ENCODE measurements around the gene FBXL15. TPM values are rescaled to one million over a fixed set of nuclear protein-coding genes. Genes with fewer than 3 reads are reported as not detected.
A peak's percentile ranks its signal among the peaks of the same experiment; 100 is the strongest.

FBXL15 gene
- total and polyA plus RNA-seq, 7 donors, result 7.9 to 14.8 (median 10.8) TPM

DNA sequence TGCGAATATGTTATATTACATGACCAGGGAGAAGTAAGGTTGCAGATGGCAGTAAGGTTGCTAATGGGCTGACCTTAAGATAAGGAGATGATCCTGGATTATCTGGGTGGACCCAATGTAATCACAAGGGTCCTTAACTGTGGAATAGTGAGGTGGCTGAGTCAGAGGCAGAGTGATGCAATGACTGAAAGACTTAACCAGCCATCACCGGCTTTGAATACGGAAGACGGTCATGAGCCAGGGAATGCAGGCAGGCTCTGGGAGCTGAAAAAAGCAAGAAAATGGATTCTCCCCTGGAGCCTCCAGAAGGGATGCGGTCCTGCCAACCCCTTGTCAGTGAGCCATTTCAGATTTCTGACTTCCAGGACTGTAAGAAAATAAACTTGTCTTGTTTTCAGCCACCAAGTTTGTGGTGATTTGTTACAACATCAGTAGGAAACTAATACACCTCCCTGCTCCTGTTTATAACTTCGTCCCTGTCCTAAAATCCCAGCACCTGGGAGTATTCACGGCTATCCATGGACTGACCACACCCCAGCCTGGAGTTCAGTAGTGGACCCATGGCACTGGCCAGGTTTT lies 35.3 kb downstream of the FBXL15 start:
- whole genome bisulfite sequencing, 3 donors, result 71 to 87% (median 72%) methylated on average over 7 of the region's 7 CpGs
- no peaks in the 10 kb centered on the region for H3K9me3 ChIP-seq
- TF ChIP-seq, protein P1, sequence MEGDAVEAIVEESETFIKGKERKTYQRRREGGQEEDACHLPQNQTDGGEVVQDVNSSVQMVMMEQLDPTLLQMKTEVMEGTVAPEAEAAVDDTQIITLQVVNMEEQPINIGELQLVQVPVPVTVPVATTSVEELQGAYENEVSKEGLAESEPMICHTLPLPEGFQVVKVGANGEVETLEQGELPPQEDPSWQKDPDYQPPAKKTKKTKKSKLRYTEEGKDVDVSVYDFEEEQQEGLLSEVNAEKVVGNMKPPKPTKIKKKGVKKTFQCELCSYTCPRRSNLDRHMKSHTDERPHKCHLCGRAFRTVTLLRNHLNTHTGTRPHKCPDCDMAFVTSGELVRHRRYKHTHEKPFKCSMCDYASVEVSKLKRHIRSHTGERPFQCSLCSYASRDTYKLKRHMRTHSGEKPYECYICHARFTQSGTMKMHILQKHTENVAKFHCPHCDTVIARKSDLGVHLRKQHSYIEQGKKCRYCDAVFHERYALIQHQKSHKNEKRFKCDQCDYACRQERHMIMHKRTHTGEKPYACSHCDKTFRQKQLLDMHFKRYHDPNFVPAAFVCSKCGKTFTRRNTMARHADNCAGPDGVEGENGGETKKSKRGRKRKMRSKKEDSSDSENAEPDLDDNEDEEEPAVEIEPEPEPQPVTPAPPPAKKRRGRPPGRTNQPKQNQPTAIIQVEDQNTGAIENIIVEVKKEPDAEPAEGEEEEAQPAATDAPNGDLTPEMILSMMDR (IDR thresholded peaks at IDR 0.05), result no peak
- no peaks in the 10 kb centered on the region for H3K27me3 ChIP-seq (ENCODE audit: insufficient read depth in 3 of 3, low read length in 2 of 3)
- ATAC-seq (no peak), DNase-seq (no peak)
- H3K4me1 ChIP-seq, result peaks cover 26% of the 10 kb centered on the region
- intact Hi-C loops (cut with DNase I), result no loop called here
- no peak overlapping the region for H3K27ac ChIP-seq
- no peak overlapping the region for H3K4me3 ChIP-seq
- H3K36me3 ChIP-seq (ENCODE audit: insufficient read depth in 1 of 2, low read depth in 1 of 2), result no peaks in the 10 kb centered on the region

DNA sequence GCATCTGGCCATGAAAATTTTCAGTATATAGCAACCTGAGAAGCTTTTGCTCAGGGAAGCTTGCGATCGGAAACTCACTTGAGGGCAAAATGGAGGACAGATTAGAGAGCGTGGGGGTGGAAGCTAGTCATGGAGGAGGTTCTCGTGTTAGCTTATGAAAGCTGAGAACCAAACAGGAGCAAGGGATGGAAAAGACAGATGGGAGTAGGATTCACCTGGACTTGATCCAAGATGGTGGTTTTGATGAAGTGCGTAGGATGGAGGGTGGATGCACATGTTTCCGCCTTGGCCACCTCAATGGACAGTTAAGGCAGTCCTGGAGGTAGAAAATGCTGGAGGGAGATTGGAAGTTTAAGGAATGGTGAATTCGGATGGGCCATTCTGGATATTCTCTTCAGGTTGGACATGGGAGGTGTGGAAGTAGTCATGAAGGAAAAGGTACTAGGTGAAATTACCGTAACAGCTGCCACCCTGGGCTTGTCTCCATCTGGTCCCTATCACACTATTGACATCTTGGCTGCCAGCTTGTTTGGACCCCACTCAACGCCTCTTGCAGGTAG lies 37.0 kb downstream of the FBXL15 start:
- Histone ChIP-seq H3K4me3 (no peak overlapping the region), H3K27ac (no peak overlapping the region), H3K4me1 (peaks cover 27% of the 10 kb centered on the region), H3K27me3 (ENCODE audit: insufficient read depth in 3 of 3, low read length in 2 of 3) (no peaks in the 10 kb centered on the region), H3K9me3 (no peaks in the 10 kb centered on the region), H3K36me3 (ENCODE audit: insufficient read depth in 1 of 2, low read depth in 1 of 2) (no peaks in the 10 kb centered on the region)
- DNase-seq, result no peak
- 81 to 83% (median 82%) methylated on average over 9 of the region's 9 CpGs for WGBS, 3 donors
- ATAC-seq, result no peak
- TF ChIP-seq, protein P1 (IDR thresholded peaks at IDR 0.05), result no peak
- intact Hi-C loops (cut with DNase I), result no loop called here

DNA sequence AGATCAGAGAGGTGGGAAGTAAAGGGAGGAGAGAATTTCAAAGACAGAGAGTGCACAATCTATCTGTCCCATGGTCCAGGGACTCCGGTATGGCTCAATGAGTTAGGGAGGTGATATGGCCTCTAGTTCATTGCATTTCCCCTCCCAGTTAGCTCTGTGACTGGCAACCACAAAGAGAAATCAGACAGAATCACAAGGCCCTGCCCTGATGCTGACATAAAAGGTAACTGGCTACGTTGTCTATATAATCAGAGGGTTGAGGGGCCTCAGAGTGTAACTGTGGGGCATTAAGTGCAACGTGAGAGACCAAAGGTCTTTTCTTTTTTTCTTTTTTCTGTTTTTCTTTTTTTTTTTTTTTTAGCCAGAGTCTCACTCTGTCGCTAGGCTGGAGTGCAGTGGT lies 38.0 kb downstream of the FBXL15 start:
- no peak for ATAC-seq
- Histone ChIP-seq H3K27me3 (ENCODE audit: insufficient read depth in 3 of 3, low read length in 2 of 3) (no peaks in the 10 kb centered on the region), H3K36me3 (ENCODE audit: insufficient read depth in 1 of 2, low read depth in 1 of 2) (no peaks in the 10 kb centered on the region), H3K9me3 (no peaks in the 10 kb centered on the region), H3K4me3 (no peak overlapping the region), H3K4me1 (peaks cover 20% of the 10 kb centered on the region), H3K27ac (no peak overlapping the region)
- 77% methylated on average over 4 of the region's 4 CpGs for WGBS, 3 donors
- intact Hi-C loops (cut with DNase I), result no loop called here
- TF ChIP-seq, protein P1 (IDR thresholded peaks at IDR 0.05), result no peak
- no peak for DNase-seq

DNA sequence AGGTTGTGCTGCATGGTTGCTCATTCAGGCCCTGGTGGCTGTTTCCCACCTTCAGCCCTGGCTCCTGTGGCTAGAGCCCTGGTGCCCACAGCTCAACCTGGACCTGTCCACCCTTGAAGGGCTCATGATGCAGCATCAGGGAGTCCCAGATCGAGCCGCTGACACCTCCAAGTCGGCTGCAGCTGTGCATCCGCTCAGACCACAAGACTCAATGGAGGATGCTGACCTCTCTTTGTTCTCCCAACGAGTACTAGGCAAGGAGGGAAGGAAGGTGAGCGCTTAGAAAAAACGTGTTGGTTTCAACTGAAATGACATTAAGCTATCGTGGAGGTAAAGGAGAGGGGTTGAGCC lies 40.2 kb downstream of the FBXL15 start:
- Histone ChIP-seq H3K9me3 (no peaks in the 10 kb centered on the region), H3K27me3 (ENCODE audit: insufficient read depth in 3 of 3, low read length in 2 of 3) (no peaks in the 10 kb centered on the region), H3K4me3 (peak overlapping the region; percentile 67), H3K27ac (peak overlapping the region; percentile 1), H3K4me1 (peaks cover 16% of the 10 kb centered on the region), H3K36me3 (ENCODE audit: insufficient read depth in 1 of 2, low read depth in 1 of 2) (no peaks in the 10 kb centered on the region)
- WGBS, 3 donors, result 19 to 27% (median 23%) methylated on average over 8 of the region's 8 CpGs
- TF ChIP-seq, protein P1 (IDR thresholded peaks at IDR 0.05), result no peak
- no peak for DNase-seq
- peak; percentile 1 to 39 (median 13) for ATAC-seq
- intact Hi-C loops (cut with DNase I), result no loop called here
